ENCODE measurements around the gene ORC2. TPM values are rescaled to one million over a fixed set of nuclear protein-coding genes. Genes with fewer than 3 reads are reported as not detected.

ORC2 gene
- 10 to 100 TPM in 3 of 4 donors, 1 to 10 TPM in 1; 6.2 to 22.5 (median 12.9) TPM for total RNA-seq

DNA sequence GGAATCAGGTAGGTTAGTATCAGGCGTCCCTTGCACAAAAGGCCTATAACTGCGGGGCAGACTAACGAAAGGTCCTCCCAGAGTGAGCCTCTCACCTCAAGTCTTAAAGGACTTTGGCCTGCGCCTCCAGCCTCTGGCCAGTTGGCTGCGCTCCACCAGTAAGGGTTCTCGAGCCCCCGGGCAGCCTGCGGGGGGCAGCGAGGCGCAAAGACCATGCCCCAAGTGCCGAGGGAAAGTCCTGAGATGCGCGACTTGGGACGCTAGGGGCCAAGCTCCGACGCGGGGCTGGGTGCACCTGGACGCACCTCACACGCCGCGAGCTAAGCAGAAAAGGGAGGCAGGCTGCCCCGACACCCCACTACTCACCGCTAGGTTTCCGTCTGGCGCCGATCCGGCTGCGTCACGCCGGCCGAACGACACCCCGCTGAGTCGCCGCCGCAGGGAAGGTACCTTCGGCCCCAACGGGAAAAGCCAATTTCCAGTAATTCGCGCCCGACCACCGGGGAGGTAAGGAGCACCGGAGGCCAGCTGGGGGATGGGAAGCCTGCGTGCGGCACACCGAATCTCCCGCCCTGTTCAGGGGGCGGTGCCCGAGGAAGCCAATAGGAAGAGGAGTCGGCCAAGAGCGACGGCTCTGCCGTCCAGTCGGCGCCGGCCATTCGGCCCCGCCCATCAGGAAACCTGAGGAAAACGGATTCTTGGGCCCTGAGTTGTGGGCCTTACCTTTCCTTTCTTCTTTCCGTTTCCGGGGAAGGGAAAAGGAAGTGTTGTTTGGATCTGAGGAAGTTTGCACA is at the start of gene ORC2:
Gene ORC2, minus strand, starts transcription at position 537 of the 794 bp plus-strand sequence. CDS start 5,537 bp downstream, outside the sequence.
- intact Hi-C loops (cut with DNase I) = no loop called here
- peak within 1 kb of the TSS; percentile 81 to 99 (median 91) for H3K4me3 ChIP-seq
- peaks cover 17 to 73% (median 32%) of the 10 kb centered on the region in 3 donors for H3K4me1 ChIP-seq
- TF ChIP-seq POLR2A (IDR thresholded peaks at IDR 0.05) = peak in 1 of 4 donors; percentile 40
- TF ChIP-seq, protein P1, sequence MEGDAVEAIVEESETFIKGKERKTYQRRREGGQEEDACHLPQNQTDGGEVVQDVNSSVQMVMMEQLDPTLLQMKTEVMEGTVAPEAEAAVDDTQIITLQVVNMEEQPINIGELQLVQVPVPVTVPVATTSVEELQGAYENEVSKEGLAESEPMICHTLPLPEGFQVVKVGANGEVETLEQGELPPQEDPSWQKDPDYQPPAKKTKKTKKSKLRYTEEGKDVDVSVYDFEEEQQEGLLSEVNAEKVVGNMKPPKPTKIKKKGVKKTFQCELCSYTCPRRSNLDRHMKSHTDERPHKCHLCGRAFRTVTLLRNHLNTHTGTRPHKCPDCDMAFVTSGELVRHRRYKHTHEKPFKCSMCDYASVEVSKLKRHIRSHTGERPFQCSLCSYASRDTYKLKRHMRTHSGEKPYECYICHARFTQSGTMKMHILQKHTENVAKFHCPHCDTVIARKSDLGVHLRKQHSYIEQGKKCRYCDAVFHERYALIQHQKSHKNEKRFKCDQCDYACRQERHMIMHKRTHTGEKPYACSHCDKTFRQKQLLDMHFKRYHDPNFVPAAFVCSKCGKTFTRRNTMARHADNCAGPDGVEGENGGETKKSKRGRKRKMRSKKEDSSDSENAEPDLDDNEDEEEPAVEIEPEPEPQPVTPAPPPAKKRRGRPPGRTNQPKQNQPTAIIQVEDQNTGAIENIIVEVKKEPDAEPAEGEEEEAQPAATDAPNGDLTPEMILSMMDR (IDR thresholded peaks at IDR 0.05) = peak; percentile 30 to 83 (median 63)
- H3K9me3 ChIP-seq = no peaks in the 10 kb centered on the region
- no peaks in the 10 kb centered on the region for H3K27me3 ChIP-seq
- peak; percentile 48 for DNase-seq
- 0% methylated on average over 1 to 28 of the region's 61 CpGs for WGBS, 2 donors
- H3K27ac ChIP-seq = peak within 1 kb of the TSS; percentile 90 to 95 (median 92)
- peaks cover 0 to 10% (median 0%) of the 10 kb centered on the region in 3 donors for H3K36me3 ChIP-seq

DNA sequence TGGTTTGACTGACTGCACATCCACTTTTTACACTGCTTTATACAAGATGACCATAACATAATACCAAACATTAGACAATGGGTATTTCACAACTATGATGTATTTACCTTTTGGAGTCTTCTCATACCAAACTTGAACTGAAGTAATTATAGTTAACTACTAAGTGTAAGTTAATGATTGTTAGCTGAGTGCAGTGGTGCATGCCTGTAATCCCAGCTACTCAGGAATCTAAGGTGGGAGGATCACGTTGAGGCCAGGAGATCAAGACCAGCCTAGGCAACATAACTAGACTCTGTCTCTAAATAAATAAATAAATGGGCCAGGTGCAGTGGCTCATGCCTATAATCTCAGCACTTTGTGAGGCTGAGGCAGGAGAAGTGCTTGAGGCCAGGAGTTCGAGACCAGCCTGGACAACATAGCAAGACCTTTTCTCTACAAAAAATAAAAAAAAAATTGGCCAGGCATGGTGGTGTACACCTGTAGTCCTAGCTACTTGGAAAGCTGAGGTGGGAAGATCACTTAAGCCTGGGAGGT is 44.9 kb upstream of the ORC2 start:
- intact Hi-C loops (cut with DNase I) = no loop called here
- H3K9me3 ChIP-seq = no peaks in the 10 kb centered on the region
- no peak overlapping the region for H3K4me3 ChIP-seq
- H3K27me3 ChIP-seq = no peaks in the 10 kb centered on the region
- TF ChIP-seq, protein P1 (IDR thresholded peaks at IDR 0.05) = no peak
- no peak for TF ChIP-seq POLR2A (IDR thresholded peaks at IDR 0.05)
- DNase-seq = no peak
- H3K4me1 ChIP-seq = no peaks in the 10 kb centered on the region
- peaks cover 0 to 90% (median 3%) of the 10 kb centered on the region in 3 donors for H3K36me3 ChIP-seq
- WGBS, 2 donors = 86 to 96% methylated on average over 2 of the region's 2 CpGs
- no peak overlapping the region for H3K27ac ChIP-seq

DNA sequence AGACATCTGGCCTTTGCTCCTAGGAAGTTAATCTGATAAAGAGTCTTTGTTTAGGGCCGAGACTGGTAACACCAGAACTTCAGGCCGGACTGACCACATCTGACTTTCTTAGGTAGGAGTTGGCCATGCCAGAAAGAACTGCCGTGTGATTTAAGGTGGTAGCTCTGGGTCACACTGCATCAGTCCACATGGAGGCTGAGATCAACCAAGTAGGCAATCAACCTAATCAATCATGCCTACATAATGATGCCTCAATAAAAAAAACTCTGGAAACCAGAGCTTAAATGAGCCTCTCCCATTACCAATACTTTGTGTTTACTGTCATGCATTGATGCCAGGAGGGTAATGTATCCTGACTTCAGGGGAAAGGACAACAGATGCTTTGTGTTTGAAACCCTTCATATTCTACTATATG is 44.1 kb upstream of the ORC2 start:
- Histone ChIP-seq H3K4me3 (no peak overlapping the region), H3K36me3 (peaks cover 0 to 90% (median 3%) of the 10 kb centered on the region in 3 donors), H3K27ac (no peak overlapping the region), H3K27me3 (no peaks in the 10 kb centered on the region), H3K4me1 (no peaks in the 10 kb centered on the region), H3K9me3 (no peaks in the 10 kb centered on the region)
- 84 to 96% methylated on average over 3 of the region's 3 CpGs for WGBS, 2 donors
- intact Hi-C loops (cut with DNase I) = no loop called here
- TF ChIP-seq, protein P1 (IDR thresholded peaks at IDR 0.05) = no peak
- no peak for TF ChIP-seq POLR2A (IDR thresholded peaks at IDR 0.05)
- no peak for DNase-seq

DNA sequence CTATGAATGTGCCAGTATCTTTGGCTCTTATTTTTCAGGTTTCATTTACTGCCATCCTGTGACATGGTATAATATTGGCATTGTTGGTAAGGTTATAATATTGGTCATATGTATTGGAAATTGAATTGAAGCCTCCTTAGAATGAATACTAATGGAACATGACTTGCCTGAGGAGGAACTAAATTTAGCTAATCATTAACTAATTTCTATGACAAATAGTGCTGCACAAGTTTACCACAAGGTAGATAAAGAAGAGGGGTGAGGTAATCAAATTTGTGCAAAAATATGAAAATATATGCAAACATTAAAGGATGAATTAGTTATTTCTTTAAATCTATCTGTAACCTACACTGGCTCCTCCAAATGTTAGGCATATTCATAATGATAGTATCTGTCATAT is 43.2 kb upstream of the ORC2 start:
- no peak overlapping the region for H3K4me3 ChIP-seq
- H3K4me1 ChIP-seq = no peaks in the 10 kb centered on the region
- TF ChIP-seq, protein P1 (IDR thresholded peaks at IDR 0.05) = no peak
- TF ChIP-seq POLR2A (IDR thresholded peaks at IDR 0.05) = no peak
- peaks cover 0 to 91% (median 0%) of the 10 kb centered on the region in 3 donors for H3K36me3 ChIP-seq
- no peak for DNase-seq
- no peak overlapping the region for H3K27ac ChIP-seq
- no peaks in the 10 kb centered on the region for H3K9me3 ChIP-seq
- H3K27me3 ChIP-seq = no peaks in the 10 kb centered on the region
- intact Hi-C loops (cut with DNase I) = no loop called here

DNA sequence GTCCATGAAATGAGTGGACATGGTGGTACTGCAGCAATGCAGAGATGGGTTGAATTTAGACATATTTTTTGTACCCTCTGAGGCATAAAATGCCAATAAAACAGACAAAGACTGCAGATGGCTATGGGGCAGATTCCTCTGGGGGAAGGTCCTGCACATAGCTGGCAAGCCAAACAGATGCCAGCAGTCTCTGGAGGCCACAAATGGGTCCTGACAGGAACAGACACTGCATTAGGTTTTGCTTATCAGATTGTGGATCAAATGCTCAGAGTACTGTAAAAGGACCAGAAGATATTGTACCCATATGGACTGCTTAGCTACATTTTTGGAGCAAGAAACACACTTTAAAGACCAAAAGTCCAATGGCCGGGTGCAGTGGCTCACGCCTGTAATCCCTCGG is 40.9 kb upstream of the ORC2 start:
- DNase-seq = no peak
- WGBS, 2 donors = 96 to 97% methylated on average over 3 of the region's 3 CpGs
- no peak overlapping the region for H3K27ac ChIP-seq
- no peaks in the 10 kb centered on the region for H3K9me3 ChIP-seq
- no peak overlapping the region for H3K4me3 ChIP-seq
- no peaks in the 10 kb centered on the region for H3K4me1 ChIP-seq
- intact Hi-C loops (cut with DNase I) = no loop called here
- TF ChIP-seq, protein P1 (IDR thresholded peaks at IDR 0.05) = no peak
- no peak for TF ChIP-seq POLR2A (IDR thresholded peaks at IDR 0.05)
- H3K27me3 ChIP-seq = no peaks in the 10 kb centered on the region
- peaks cover 0 to 99% (median 0%) of the 10 kb centered on the region in 3 donors for H3K36me3 ChIP-seq

All from esophagus squamous epithelium (tissue), 5 donors.